WI38 (cell line): ENCODE measurements around the gene MBLAC1.
A peak's percentile ranks its signal among the peaks of the same experiment; 100 is the strongest.
"Not testable (repeated sequence)": the region's sequence is repeated elsewhere in the genome, so short reads cannot be mapped to it uniquely, and the experiment has no call there.

ENCODE experiments used
- H3K4me3 ChIP-seq: 2 replicates; pipeline ENCODE4 v1.5.1; 2011; ENCODE audit warnings: low read depth, mild to moderate bottlenecking, control low read depth, low read length
- CTCF ChIP-seq: IDR thresholded peaks from 2 replicates; pipeline ENCODE4 v1.5.1; 2012; ENCODE audit warnings: low read depth, mild to moderate bottlenecking, control low read depth, low read length

The MBLAC1 gene

GRCh38 chr7:100137851-100138760 lies 11.3 kb downstream of the MBLAC1 start:
- no peak overlapping the region for H3K4me3 ChIP-seq
- no peak for TF ChIP-seq CTCF

GRCh38 chr7:100141555-100141949 lies 14.8 kb downstream of the MBLAC1 start:
- H3K4me3 ChIP-seq = no peak overlapping the region
- no peak for TF ChIP-seq CTCF

GRCh38 chr7:100142461-100142860 lies 15.7 kb downstream of the MBLAC1 start:
- H3K4me3 ChIP-seq = no peak overlapping the region
- TF ChIP-seq CTCF = no peak

GRCh38 chr7:100146350-100146749 lies 19.6 kb downstream of the MBLAC1 start:
- H3K4me3 ChIP-seq = not testable (repeated sequence)

GRCh38 chr7:100147278-100147677 lies 20.5 kb downstream of the MBLAC1 start:
- no peak for TF ChIP-seq CTCF
- no peak overlapping the region for H3K4me3 ChIP-seq

- peak overlapping the region; percentile 32 for H3K4me3 ChIP-seq
Observed at GRCh38 chr7:100148225-100148558, 21.4 kb downstream of the MBLAC1 start.

GRCh38 chr7:100148559-100149328 lies 22.0 kb downstream of the MBLAC1 start, which contains the start of gene LAMTOR4:
Gene LAMTOR4 (plus strand): TSS chr7:100148918. CDS start chr7:100148973, 55 bp downstream.
- TF ChIP-seq CTCF = no peak
- peak within 1 kb of the TSS; percentile 72 for H3K4me3 ChIP-seq

More at GRCh38 chr7:100148225-100148558, 21.4 kb downstream of the MBLAC1 start:
- TF ChIP-seq CTCF = no peak
